SU-DHL-6 (cell line): Measurements from ENCODE around the gene AK9.

Source experiments
- H2AFZ ChIP-seq: fragments of 200-600 bp; sonication (generic); 2 replicates; pipeline ENCODE4 v1.6.1; 2014; ENCODE audit warnings: low read depth, mild to moderate bottlenecking, moderate library complexity, mixed read lengths, antibody characterized with exemption, low read length; ENCODE audit not compliant: severe bottlenecking
- H3F3A ChIP-seq: fragments of 200-600 bp; shearing (Covaris generic); 2 replicates; pipeline ENCODE4 v1.6.0; 2016; ENCODE audit warnings: antibody characterized with exemption, mild to moderate bottlenecking; ENCODE audit not compliant: insufficient read depth
- H3K27ac ChIP-seq: fragments of 200-600 bp; sonication (generic); 2 replicates; pipeline ENCODE4 v1.5.1; 2016; ENCODE audit warnings: low read depth, mild to moderate bottlenecking, low read length, moderate library complexity, mixed read lengths
- H3K27me3 ChIP-seq: fragments of 200-600 bp; sonication (generic), shearing (Covaris generic); 2 replicates; pipeline ENCODE4 v1.6.0; 2014; ENCODE audit warnings: mild to moderate bottlenecking, low read length
- H3K36me3 ChIP-seq: fragments of 200-600 bp; sonication (generic); 2 replicates; pipeline ENCODE4 v1.6.1; 2014; ENCODE audit warnings: mild to moderate bottlenecking, low read length, mixed read lengths
- H3K4me2 ChIP-seq: fragments of 300-600, 200-600 bp; shearing (Covaris generic), sonication (generic); 2 replicates; pipeline ENCODE4 v1.6.0; 2014; ENCODE audit warnings: low read length, low read depth, mild to moderate bottlenecking; ENCODE audit not compliant: poor library complexity, severe bottlenecking
- H3K4me3 ChIP-seq: fragments of 200-600 bp; sonication (generic); 2 replicates; pipeline ENCODE4 v1.5.1; 2014; ENCODE audit warnings: antibody characterized with exemption, low read length, mild to moderate bottlenecking, mixed read lengths; ENCODE audit not compliant: insufficient read depth, poor library complexity, severe bottlenecking
- H3K79me2 ChIP-seq: fragments of 200-600 bp; sonication (generic); 2 replicates; pipeline ENCODE4 v1.6.1; 2014; ENCODE audit warnings: mild to moderate bottlenecking, low read length, moderate library complexity; ENCODE audit not compliant: insufficient read depth
- H3K9ac ChIP-seq: fragments of 200-600 bp; sonication (generic); 2 replicates; pipeline ENCODE4 v1.7.0; 2014; ENCODE audit warnings: mild to moderate bottlenecking, low read length
- H3K9me2 ChIP-seq: fragments of 200-600 bp; sonication (generic); replicated peaks from 2 replicates; pipeline ENCODE4 v1.6.1; 2014; ENCODE audit warnings: low read length; ENCODE audit not compliant: insufficient read depth
- H3K9me3 ChIP-seq: fragments of 200-600 bp; sonication (generic); 2 replicates; pipeline ENCODE4 v1.6.1; 2014; ENCODE audit warnings: low read length, mixed read lengths; ENCODE audit not compliant: insufficient read depth
- H4K20me1 ChIP-seq: fragments of 200-600 bp; sonication (generic); 2 replicates; pipeline ENCODE4 v1.6.1; 2014; ENCODE audit warnings: low read depth, mild to moderate bottlenecking, antibody characterized with exemption, low read length, moderate library complexity, mixed read lengths
- CTCF ChIP-seq: fragments of 200-600 bp; sonication (generic); IDR thresholded peaks from one replicate; pipeline ENCODE4 v1.5.1; 2017; ENCODE audit warnings: antibody characterized with exemption, mild to moderate bottlenecking, low read length, moderate library complexity; ENCODE audit not compliant: insufficient read depth, poor library complexity, severe bottlenecking
- EZH2phosphoT487 ChIP-seq: fragments of 200-600 bp; sonication (generic), shearing (Covaris generic); conservative IDR thresholded peaks from 2 replicates; pipeline ENCODE4 v1.6.1; 2018; ENCODE audit warnings: mild to moderate bottlenecking, antibody characterized with exemption, low read length, moderate library complexity, mixed read lengths

The AK9 gene

GRCh38 chr6:109460161-109460829 lies 230.7 kb downstream of the AK9 start:
- Histone ChIP-seq H3K9ac (no peak overlapping the region), H3K27ac (peak overlapping the region; percentile 16; the same call in 1 of the 2 replicates)

GRCh38 chr6:109458774-109459531 lies 232.0 kb downstream of the AK9 start:
- H3K27ac ChIP-seq: 0 out of 2 replicates have a peak overlapping the region, but pooled peaks have one; percentile 15
- no peaks in the 10 kb centered on the region for H3K9me2 ChIP-seq
- no peaks in the 10 kb centered on the region for H3K9me3 ChIP-seq
- no peaks in the 10 kb centered on the region for H3K27me3 ChIP-seq
- peaks cover 42% of the 10 kb centered on the region for H3F3A ChIP-seq
- H3K9ac ChIP-seq: no peak overlapping the region
- H3K36me3 ChIP-seq: peaks cover 19% of the 10 kb centered on the region
- H3K4me3 ChIP-seq: no peak overlapping the region
- no peaks in the 10 kb centered on the region for H4K20me1 ChIP-seq
- no peak overlapping the region for H3K4me2 ChIP-seq
- TF ChIP-seq CTCF: no peak
- peaks cover 5% of the 10 kb centered on the region; the same call in 1 of the 2 replicates for H3K79me2 ChIP-seq
- H2AFZ ChIP-seq: no peak overlapping the region

More at GRCh38 chr6:109460161-109460829, 230.7 kb downstream of the AK9 start:
- Histone ChIP-seq H3K79me2 (peaks cover 11% of the 10 kb centered on the region; the same call in 1 of the 2 replicates), H3K27me3 (no peaks in the 10 kb centered on the region), H3F3A (peaks cover 35% of the 10 kb centered on the region), H2AFZ (no peak overlapping the region), H4K20me1 (no peaks in the 10 kb centered on the region), H3K9me3 (no peaks in the 10 kb centered on the region), H3K4me3 (no peak overlapping the region), H3K36me3 (peaks cover 32% of the 10 kb centered on the region), H3K4me2 (no peak overlapping the region), H3K9me2 (no peaks in the 10 kb centered on the region)
- TF ChIP-seq CTCF (no peak), EZH2phosphoT487 (no peak)

GRCh38 chr6:109457562-109457996 lies 233.4 kb downstream of the AK9 start:
- Histone ChIP-seq H3K36me3 (peaks cover 10% of the 10 kb centered on the region), H3K9ac (no peak overlapping the region), H2AFZ (no peak overlapping the region), H4K20me1 (no peaks in the 10 kb centered on the region), H3K4me3 (no peak overlapping the region), H3K9me2 (no peaks in the 10 kb centered on the region), H3K27me3 (no peaks in the 10 kb centered on the region), H3K4me2 (no peak overlapping the region), H3K9me3 (no peaks in the 10 kb centered on the region), H3K79me2 (peaks cover 7% of the 10 kb centered on the region; the same call in 1 of the 2 replicates), H3K27ac (peak overlapping the region; percentile 18; the same call in 1 of the 2 replicates), H3F3A (peaks cover 42% of the 10 kb centered on the region)
- no peak for TF ChIP-seq CTCF
- TF ChIP-seq EZH2phosphoT487: no peak
